Measurements from ENCODE around the gene COL5A1.
"Not testable (repeated sequence)": the region's sequence is repeated elsewhere in the genome, so short reads cannot be mapped to it uniquely, and the experiment has no call there.

COL5A1 gene

DNA sequence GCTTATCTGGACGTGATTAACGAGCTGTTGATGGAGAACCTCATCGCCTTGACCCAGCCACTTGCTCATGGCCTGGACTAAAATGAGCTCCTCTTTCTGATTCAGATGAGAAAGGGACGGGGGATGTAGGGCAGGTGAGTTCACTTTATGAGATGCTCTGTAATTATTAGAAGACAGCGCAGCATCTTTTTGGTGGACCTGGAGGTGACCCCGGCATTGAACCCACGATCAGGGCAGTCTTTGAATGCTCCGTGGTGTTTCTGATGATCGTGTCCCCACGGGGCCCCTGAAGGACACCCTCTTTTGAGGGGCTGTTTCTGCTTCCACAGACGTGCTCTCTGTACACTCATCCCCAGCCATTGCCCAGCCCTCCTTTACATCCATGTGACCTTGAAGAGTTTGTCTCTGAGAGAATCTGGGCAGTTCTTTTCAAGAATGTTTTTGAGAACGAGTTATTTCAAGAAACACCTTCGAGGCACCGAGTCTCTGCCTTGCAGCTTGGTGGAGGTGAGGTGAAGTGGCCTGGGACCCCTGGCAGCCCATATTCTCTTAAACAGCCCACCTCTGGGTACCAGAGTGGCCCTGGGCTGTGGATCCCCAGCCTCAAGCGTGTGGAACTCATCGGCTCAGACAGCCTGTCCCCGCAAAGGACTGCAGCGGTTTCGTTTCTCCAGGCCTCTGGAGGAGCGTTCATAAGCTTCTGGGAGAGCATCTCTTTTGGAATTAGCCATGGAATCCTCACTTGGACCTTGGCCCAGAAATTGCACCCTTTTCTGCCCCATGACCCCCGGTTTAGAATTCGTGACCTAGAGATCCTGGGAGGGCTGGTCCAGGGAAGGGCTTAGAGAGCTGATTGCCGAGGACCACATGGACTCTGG, 50.3 kb downstream of the COL5A1 start:
- no peak for DNase-seq

DNA sequence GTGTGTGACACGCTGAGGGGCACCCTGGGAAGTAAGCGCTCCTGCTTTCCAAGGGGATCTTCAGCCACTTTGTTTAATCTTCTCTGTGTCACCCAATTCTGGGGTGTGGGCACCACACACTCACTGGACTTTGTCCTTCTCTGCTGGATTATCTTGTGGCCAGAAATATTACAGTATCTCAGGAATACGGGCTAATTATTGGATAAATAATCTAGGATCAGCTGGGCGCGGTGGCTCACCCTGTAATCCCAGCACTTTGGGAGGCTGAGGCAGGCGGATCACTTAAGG, 50.9 kb downstream of the COL5A1 start:
- no peak for DNase-seq

DNA sequence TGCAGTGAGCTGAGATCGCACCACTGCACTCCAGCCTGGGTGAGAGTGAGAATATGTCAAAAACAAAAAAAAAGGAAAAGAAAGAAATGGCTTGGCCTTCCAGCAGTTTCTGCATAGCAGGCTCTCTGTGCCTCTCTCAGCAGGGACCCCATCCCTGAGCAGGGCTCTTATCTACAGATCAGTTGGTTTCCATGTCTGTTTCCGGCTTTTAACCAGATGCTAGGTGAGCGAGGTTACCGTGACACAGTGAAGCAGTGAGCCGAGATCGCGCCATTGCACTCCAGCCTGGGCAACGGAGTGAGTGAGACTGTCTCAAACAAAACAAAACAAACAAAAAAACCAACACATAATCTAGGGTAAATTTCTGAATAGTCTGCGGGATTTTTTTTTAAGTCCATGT, 51.4 kb downstream of the COL5A1 start:
- no peak for DNase-seq

DNA sequence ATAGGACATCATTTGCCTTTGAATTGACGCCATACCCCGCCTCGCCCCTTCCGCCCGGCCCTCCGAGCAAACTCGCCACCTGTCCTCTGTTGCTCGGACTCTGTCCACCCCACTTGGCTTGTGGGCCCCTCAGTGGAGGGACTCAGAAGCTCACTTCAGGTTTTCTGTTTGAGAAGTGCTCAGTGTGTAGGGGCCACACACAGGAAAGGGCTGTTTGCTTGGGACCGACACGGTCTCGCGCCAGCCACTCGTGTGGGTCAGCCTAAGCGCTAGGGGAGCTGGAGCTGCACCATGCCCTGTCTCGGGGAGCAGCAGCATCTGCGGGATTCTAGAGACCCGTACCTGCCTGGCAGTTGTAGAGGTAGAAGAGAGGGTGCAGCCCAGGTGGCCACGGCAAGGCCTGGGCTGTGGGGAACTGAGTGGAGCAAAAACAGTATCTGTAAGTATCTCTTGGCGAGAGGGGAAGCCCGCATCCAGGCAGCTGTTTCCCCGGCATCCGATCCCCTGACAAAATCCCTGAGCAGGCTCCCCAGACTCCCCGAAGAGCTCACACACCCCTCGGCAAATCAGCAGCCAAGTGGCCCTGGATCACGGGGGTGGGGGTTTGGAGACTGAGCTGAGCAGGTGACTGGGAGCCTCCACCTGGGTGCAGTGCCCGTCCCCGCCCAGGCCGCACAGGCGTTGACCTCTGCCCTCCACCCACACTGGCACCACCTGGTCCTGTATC, 52.2 kb downstream of the COL5A1 start:
- DNase-seq: no peak

DNA sequence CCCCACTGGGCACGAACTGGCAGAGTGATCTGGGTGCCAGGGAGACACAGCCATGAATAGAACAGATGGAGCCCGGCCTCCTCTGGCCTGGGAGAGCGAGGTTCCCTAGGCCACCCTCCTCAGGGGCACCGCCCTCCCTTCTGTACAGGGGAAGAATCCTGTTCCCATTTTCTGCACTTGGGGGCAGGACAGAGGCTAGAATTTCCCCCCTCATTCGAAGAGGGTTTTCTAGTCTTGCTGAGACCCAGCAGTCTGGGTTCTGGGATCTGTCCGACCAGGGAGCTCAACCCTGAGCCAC, 52.7 kb downstream of the COL5A1 start:
- no peak for DNase-seq

DNA sequence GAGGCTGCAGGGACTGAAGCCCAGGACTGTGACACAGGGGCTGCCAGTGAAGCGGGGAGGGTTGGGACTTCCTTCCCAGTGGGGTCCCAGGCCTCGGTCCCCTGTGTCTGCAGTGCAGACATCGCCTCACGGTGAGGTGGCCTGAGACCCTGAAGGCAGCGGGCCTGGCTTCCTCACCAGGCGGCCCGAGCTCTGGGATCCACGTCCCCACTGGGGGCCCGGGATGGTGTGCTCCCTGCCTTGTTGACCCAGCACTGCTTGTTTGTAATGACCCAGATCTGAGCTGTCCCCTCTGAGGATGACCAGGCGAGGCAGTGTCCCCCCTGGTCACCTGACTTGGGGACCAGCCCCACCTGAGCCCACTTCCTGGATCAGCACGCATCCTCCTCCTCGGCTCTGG, 53.1 kb downstream of the COL5A1 start:
- no peak for DNase-seq

DNA sequence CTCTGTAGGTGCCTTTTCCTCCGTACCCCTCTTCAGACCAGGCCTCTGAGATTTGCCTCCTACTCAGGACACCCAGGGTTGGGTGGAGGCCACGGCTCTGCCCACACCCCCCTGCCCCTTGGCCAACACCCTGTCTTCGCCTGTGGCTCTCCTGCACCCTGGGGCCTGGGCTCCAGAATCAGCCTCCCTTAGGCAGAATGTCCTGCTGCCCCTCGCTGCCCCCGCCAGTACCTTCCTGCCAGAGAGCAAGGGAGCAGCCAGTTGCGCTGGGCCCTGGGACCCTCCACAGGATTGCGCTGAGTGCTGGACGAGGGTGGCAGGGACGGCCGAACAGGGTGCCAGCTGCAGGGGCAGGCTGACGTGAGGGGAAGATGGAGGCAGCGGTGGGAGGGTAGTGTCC, 53.5 kb downstream of the COL5A1 start:
- DNase-seq: no peak

DNA sequence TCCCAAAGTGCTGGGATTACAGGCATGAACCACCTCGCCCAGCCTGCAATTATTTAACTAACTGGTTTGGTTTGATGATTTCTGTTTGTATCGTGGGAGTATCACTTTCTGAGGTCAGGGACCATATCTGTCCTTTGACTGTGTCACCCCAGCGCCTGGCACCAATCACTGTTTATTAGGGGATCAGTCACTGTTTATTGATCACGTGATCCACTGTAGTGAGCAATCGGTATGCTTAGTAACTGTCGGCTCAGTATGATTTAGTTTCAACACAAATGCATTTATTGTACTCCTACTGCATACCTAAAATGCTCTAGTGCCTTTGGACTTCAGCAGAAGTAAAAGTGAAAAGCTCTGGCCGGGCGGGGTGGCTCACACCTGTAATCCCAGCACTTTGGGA, 54.8 kb downstream of the COL5A1 start:
- DNase-seq: no peak

DNA sequence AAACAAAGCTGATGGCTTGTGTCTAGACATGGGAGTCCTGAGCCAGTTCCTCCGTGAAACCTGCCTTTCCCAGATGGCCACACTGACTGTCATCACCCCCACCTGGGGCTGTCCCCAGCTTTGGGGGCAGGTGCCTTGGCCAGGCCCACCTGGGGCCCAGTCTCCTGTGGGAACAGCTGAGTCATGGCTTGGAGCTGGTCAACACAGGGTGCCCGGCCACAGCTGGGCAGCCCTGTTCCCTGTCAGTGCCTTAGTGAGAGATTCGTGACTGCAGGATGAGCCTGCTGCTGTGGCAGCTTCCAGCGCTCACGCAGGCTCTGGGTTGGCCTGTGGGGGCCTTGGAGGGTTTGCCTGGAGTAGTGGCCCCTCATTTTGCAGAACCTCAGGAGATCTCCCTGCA, 56.5 kb downstream of the COL5A1 start:
- DNase-seq: no peak

DNA sequence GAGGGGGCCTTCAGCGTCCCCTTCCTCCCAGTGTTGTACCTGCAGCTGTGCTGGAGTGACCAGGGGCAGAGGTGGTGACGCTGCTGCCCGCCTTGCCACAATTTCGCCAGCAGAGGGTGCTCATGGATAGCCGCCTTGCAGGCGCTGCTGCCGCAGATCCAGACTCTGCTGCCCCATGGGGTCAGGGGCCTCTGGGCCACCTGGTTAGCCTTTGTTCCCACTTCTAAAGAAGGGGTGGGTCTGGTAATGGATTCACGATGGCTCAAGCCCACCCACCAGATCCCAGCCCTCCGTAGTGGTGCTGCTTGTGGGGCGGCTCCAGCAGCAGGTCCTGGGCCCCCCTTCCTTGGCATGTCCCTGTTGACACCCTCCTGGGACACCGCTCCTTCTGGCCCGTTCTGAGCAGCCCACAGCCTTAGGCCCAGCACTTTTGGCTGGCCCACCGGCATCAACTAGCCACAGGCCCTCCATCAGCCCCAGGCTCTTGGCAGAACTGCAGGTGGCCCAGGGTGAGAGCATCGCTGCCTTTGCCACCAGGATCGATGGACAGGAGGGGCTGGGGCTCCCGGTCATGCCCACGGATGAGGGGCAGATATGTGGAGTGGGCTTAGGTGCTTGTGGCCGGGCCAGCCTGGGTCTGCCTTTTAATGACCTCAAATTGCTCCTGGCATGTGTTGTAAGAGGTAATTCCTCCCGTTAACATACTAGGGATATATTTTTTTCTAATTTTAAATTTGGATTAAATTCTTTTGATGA, 57.2 kb downstream of the COL5A1 start:
- peak; percentile 66 for DNase-seq

DNA sequence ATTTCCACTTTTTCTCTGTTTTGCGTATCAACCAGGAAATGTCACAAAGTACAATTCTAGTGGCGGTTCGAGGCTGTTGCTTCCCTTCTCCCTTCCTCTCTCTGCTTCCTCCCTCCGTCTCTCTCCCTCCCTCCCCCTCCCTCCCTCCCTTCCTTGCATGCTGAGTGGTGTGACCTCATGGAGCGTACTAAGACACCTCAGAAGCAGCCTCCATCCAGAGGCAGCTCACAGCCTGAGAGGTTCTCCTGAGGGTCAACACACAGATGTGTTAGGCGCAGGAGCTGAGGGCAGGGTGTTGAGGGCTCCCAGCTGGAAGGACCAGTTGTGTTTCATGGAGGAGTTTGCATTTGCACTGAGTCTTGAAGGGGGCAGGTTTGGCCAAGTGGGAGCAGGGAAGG, 57.7 kb downstream of the COL5A1 start:
- DNase-seq: no peak

DNA sequence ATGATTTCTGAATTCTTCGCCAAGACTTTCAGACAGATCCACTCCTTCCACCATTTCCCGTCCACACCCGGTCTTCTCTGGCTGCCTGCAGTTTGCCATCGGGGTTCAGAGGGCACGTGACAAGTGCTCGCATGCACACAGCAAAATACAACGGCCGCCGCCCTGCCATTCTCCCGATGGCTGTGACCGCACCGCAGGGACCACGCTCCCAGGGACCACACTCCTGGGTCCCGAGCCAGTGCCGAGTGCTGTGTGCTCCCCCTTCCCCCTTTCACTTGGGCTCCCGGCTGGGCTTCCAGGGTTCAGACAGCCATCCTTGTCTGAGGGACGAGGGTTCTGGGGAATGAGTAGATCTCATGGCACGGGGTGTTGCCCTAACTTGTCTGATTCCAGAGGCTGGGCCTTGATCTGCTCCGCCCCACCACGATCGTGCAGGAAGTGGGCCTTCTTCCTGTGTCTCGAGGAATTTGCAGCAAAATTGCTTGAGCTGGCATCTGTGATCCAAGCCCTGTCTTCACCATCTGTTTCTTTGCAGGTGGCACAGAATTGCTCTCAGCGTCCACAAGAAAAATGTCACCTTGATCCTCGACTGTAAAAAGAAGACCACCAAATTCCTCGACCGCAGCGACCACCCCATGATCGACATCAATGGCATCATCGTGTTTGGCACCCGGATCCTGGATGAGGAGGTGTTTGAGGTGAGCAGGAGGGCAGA, 59.2 kb downstream of the COL5A1 start:
- DNase-seq: no peak

DNA sequence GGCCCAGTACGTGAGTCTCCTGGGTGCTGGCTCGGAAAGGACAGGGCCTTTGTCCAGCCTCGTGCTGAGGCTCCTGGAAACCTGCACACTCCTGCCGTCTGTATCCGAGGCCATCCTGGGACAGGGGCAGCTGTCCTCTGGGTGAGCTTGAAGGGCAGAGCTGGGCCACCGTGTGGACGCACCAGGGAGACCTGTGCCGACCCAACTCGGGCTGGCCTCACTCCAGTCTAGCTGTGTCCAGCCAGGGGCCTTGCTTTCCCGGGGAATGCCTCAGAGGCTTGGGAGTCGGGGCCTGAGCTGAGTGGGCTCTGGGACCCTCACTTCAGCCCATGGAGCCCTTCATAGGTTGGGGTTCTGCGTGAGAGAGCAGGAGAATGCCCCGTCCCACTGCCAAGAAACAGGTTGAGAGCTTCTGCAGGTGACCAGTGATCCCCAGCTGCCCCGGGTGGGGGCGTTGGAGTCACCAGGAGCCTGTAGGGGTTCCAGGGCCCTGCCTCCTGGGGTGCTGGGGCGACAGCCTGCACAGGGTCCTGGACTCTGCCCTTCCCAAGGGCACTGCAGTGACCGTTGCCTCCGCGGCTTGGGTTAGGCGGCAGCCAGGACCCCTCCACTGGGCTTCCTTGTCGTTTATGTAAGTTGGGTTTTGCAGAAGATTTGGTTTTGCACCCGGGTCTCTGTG, 60.1 kb downstream of the COL5A1 start:
- DNase-seq: no peak

DNA sequence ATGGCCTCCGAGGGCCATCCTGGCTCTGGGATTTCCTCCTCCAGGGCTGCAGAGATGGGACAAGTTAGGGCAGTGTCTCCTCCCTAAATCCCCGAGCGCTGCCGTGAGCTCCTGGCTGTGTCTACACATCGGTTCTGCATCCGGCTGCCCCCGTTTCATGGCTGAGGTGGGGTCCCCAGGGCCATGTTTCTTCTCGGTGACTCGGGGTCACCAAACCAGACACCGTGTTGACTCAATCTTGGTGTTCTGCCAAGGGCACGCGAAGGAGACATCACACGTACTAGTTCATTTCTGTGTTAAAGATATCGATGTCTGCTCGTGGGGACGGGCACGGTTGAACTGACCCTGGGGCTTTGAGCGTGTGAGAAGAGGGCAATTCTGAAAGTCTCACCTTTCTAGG, 60.7 kb downstream of the COL5A1 start:
- no peak for DNase-seq

DNA sequence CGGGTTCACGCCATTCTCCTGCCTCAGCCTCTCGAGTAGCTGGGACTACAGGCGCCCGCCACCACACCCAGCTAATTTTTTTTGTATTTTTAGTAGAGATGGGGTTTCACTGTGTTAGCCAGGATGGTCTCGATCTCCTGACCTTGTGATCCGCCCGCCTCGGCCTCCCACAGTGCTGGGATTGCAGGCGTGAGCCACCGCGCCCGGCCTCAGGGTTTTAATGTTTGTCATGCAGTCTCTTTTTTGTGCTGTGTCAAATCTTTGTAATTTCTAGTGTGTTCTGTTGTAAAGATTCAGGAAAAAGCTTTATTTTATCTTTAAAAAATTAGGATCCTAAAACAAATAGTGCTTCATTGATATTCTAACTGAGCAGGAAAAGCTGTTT, 62.1 kb downstream of the COL5A1 start:
- not testable (repeated sequence) for DNase-seq

DNA sequence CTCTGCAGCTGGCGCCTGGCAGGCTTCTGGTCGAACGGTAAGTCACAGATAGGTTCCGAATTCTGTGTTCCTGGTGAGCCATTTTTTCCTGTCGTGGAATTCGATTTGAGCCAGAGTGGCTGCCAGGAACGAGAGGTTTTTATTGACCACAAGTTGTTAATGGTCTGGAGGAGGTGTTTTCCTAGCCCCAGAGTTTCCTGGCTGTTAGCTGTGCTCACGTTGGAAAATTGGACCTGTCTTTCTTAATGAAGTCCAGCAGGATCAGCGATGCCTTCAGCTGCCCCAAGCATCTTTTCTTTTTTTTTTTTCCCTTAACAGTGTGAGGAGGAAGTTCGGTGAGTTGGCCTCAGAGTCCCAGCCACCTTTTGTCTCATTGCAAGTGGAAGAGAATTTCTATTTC, 62.9 kb downstream of the COL5A1 start:
- no peak for DNase-seq

DNA sequence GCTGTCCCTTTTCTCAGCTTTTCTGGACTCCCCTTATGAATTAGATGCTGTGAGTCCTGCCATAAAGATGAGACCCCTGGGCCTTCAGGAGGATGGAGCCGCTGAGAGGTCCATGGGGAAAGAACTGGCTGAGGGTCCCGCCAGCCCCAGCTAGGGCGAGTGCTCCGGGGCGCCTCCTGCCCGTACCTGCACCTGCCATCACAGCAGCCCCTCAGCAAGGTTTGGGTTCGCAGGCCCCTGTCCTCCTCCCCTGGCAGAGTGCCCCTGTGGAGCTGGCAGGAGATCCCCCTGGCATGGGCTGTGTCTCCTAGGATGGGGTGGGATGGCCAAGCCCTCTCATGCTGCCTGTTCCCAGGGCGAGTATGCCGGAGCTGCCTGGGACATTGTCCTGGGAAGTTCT, 64.2 kb downstream of the COL5A1 start:
- DNase-seq: no peak

DNA sequence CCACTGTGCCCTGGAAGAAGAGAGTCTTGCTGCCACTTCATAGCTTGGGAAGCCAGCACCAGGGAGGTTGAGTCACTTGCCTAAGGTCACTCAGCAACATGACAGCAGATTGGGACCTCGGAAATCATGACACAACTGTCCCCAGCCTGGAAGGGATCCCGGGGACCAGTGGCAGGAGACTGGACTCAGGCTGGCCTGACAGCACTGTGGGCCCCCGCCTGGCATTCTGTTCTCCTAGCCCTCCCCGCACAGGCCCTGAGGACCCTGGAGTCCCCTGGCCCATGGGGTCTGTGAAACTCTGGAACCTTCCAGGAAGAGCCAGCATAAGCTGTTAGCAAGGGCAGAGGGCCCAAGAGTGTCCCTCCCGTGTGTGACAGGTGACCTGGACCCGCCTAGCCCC, 64.9 kb downstream of the COL5A1 start:
- no peak for DNase-seq

DNA sequence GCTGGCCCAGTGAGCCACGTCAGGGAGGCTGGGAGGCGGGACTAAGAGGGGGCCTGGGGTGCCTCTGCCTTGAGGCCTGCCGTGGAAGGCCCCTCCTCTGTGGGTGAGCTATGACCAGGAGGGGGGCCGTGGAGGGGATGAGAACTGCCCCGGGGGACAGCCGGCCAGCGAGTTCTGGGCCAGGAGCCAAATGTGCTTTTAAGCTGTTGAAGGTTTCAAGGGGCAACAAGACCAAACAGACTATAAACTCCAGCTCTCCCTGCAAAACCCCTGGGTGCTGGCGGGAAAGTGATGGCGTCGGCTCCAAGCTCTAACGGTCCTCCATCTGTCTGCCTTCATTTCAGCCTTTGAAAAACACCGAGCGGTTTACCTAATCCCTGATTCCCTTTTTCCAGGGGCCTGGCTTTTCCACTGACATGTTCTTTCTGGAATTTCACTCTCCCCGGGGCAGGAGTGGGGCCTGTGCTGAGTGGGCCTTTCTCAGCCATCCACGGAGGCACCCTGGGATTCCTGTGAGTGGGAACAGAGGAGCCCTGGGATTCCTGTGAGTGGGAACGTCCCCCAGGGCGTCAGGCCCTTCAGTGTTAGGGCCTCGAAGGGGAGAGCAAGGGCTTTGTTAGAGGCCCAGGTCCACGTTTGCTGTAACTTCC, 65.6 kb downstream of the COL5A1 start:
- peak; percentile 45 for DNase-seq

DNA sequence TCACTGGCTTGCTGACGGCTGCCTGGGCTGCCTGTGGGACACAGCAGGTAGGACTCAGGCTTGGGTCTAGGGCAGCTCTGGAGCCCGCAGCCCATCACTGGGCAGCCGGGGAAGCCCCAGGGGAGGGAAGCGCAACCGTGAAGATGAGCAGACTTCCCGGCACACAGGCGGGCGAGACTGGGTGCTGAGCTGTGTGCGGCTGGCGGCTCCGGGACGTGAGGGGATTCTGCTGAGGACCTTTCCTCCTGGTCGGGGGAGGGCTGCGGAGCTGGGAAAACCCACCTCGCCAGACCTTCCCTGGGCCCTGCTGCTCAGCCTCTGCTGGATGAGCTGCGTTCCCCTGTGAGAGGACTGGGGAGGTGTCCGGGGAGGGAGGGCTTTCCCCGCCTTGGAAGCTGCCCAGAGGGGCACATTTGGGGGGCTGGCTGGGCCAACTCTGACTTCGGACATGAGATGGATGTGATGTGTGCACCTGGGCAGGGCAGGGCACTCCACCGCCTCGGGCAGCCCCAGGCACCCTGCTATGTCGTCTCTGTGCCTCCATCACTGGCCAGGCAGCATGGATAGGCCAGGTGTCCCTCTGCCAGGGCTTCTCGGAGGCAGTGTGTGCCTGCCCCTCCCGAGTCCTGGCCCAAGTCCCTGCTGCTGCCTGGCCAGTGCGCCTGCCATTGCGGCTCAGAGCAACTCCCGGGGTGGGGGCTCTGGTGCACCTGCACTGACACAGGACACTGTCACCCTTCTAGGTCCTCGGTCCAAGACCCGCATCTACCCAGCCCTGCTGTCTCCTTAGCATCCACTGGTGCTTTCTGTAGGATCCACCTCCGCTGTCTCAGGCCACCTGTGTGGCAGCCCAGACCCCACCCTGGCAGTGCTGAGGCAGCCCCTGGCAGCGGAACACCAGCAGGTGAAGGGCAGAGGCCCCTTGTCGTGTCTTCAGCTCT, 66.4 kb downstream of the COL5A1 start:
- DNase-seq: no peak

DNA sequence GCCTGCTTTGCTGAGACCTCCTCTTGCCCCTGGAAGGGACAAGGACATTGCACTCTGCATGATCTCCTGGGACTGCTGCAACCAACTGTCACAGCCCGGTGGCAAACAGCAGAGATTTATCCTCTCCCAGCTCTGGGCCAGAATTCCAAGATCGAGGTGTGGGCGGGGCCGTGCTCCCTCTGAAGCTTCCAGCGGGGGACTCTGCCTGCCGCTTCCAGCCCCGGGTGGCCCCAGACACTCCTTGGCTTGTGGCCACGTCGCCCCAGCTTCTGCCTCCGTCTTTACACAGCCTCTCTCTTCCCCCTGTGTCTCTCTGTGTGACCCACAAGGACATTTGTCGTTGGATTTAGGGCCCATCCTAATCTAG, 67.1 kb downstream of the COL5A1 start:
- DNase-seq: no peak
